ENCODE results near the gene COL27A1. TPM values are rescaled to one million over a fixed set of nuclear protein-coding genes. Genes with fewer than 3 reads are reported as not detected.

Gene COL27A1
- total RNA-seq, 1 experiment from 2014 or later = 37.0 TPM

DNA sequence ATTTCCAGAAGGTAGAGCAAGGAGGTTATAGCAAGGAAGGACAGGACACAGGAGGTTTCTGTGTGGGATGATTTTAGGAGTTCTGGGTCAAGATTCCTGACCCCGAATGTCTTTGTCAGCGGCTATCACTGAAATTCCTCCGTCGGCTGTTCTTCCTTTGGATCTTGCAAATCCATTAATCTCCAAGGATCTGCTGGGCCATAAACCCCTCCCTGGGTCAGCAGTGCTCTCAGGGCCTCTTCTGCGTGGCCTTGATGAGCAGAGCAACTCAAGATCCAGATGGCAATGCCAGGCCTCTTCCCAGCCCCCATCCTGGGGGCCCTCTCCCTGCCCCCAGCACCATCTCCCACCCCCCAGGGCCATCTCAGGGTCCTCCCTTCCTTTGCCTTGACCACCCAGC lies 16.3 kb upstream of the COL27A1 start:
- Histone ChIP-seq H3K27me3 (replicated peaks; ENCODE audit: insufficient read depth, low read depth, low read length, poor library complexity) (peaks cover 3% of the 10 kb centered on the region), H3K4me3 (ENCODE audit: low read depth, low read length, poor library complexity, severe bottlenecking) (no peak overlapping the region), H3K4me1 (ENCODE audit: insufficient read depth, low read length, poor library complexity, severe bottlenecking) (no peaks in the 10 kb centered on the region), H3K27ac (ENCODE audit: low read depth, low read length, poor library complexity, severe bottlenecking) (no peak overlapping the region), H3K36me3 (ENCODE audit: insufficient read depth, low read length, poor library complexity, severe bottlenecking) (no peaks in the 10 kb centered on the region), H3K9me3 (ENCODE audit: low read depth, low read length, poor library complexity, severe bottlenecking) (no peaks in the 10 kb centered on the region)
- TF ChIP-seq, protein P1, sequence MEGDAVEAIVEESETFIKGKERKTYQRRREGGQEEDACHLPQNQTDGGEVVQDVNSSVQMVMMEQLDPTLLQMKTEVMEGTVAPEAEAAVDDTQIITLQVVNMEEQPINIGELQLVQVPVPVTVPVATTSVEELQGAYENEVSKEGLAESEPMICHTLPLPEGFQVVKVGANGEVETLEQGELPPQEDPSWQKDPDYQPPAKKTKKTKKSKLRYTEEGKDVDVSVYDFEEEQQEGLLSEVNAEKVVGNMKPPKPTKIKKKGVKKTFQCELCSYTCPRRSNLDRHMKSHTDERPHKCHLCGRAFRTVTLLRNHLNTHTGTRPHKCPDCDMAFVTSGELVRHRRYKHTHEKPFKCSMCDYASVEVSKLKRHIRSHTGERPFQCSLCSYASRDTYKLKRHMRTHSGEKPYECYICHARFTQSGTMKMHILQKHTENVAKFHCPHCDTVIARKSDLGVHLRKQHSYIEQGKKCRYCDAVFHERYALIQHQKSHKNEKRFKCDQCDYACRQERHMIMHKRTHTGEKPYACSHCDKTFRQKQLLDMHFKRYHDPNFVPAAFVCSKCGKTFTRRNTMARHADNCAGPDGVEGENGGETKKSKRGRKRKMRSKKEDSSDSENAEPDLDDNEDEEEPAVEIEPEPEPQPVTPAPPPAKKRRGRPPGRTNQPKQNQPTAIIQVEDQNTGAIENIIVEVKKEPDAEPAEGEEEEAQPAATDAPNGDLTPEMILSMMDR (conservative IDR thresholded peaks at IDR 0.05; ENCODE audit: low read depth, low read length) = no peak
- no peak for TF ChIP-seq EZH2 (IDR thresholded peaks at IDR 0.05; ENCODE audit: borderline replicate concordance, low read depth, low read length, poor library complexity, severe bottlenecking)
- ChIA-PET POLR2A (ENCODE audit: low non-redundant PET) (no interaction called here), CTCF (no interaction called here)
- BruUV-seq (replicated peaks) = no TSS peak
- intact Hi-C loops (cut with micrococcal nuclease; ENCODE audit: unreplicated experiment) = no loop called here
- DNase-seq (ENCODE audit: low spot score) = no peak

DNA sequence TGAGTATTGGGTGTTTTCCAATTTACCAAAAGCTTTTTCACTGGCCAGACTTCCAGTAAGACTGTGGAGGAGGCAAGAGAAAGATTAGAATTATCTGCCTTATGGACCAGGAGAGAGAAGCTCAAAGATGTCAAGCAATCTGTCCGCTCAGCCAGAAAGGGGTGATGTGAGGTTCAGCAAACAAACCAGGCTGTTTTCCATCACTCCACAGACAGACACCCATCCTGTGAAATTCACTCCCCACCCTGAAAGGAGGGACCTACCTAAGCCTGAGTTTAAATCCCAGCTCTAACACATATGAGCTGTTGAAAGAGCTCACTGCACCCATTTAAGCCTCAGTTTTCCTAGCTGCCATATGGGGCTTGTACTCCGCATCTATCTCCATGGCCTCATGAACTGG lies 14.9 kb upstream of the COL27A1 start:
- ChIA-PET CTCF (no interaction called here), POLR2A (ENCODE audit: low non-redundant PET) (no interaction called here)
- Histone ChIP-seq H3K9me3 (ENCODE audit: low read depth, low read length, poor library complexity, severe bottlenecking) (no peaks in the 10 kb centered on the region), H3K36me3 (ENCODE audit: insufficient read depth, low read length, poor library complexity, severe bottlenecking) (no peaks in the 10 kb centered on the region), H3K4me1 (ENCODE audit: insufficient read depth, low read length, poor library complexity, severe bottlenecking) (no peaks in the 10 kb centered on the region), H3K4me3 (ENCODE audit: low read depth, low read length, poor library complexity, severe bottlenecking) (no peak overlapping the region), H3K27ac (ENCODE audit: low read depth, low read length, poor library complexity, severe bottlenecking) (no peak overlapping the region), H3K27me3 (replicated peaks; ENCODE audit: insufficient read depth, low read depth, low read length, poor library complexity) (peaks cover 3% of the 10 kb centered on the region)
- no peak for DNase-seq (ENCODE audit: low spot score)
- BruUV-seq (replicated peaks) = no TSS peak
- intact Hi-C loops (cut with micrococcal nuclease; ENCODE audit: unreplicated experiment) = no loop called here
- TF ChIP-seq EZH2 (IDR thresholded peaks at IDR 0.05; ENCODE audit: borderline replicate concordance, low read depth, low read length, poor library complexity, severe bottlenecking) = no peak
- TF ChIP-seq, protein P1 (conservative IDR thresholded peaks at IDR 0.05; ENCODE audit: low read depth, low read length) = no peak

DNA sequence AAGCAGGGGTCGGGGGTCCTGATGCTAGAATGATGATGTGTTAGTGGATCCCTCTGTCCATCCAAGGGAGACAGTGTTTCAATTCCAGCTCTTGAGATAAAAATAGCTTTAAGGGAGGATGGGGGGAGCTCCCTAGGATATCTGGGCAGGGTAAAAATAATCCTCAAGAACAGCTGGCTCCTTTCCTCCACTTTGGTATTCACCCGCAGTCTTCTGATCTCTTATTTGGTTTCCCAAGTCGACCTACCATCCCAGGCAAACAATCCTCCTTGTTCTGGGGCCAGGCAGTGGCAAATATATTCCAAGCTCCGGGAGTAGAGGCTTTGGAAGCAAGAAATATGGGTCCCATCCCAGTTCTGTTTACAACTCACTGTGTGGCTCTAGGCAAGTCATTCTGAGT lies 14.5 kb upstream of the COL27A1 start:
- CTCF ChIA-PET = no interaction called here
- intact Hi-C loops (cut with micrococcal nuclease; ENCODE audit: unreplicated experiment) = no loop called here
- POLR2A ChIA-PET (ENCODE audit: low non-redundant PET) = no interaction called here

More for the DNA sequence above, 14.5 kb upstream of the COL27A1 start:
- BruUV-seq (replicated peaks) = no TSS peak
- no peak for DNase-seq (ENCODE audit: low spot score)
- Histone ChIP-seq H3K4me3 (ENCODE audit: low read depth, low read length, poor library complexity, severe bottlenecking) (no peak overlapping the region), H3K4me1 (ENCODE audit: insufficient read depth, low read length, poor library complexity, severe bottlenecking) (no peaks in the 10 kb centered on the region), H3K27ac (ENCODE audit: low read depth, low read length, poor library complexity, severe bottlenecking) (no peak overlapping the region), H3K36me3 (ENCODE audit: insufficient read depth, low read length, poor library complexity, severe bottlenecking) (no peaks in the 10 kb centered on the region), H3K9me3 (ENCODE audit: low read depth, low read length, poor library complexity, severe bottlenecking) (no peaks in the 10 kb centered on the region), H3K27me3 (replicated peaks; ENCODE audit: insufficient read depth, low read depth, low read length, poor library complexity) (no peaks in the 10 kb centered on the region)
- TF ChIP-seq EZH2 (IDR thresholded peaks at IDR 0.05; ENCODE audit: borderline replicate concordance, low read depth, low read length, poor library complexity, severe bottlenecking) = no peak
- TF ChIP-seq, protein P1 (conservative IDR thresholded peaks at IDR 0.05; ENCODE audit: low read depth, low read length) = no peak

Measured in A673 (cell line).